ENCODE results near the gene MIF4GD.
"Not testable (repeated sequence)": the region's sequence is repeated elsewhere in the genome, so short reads cannot be mapped to it uniquely, and the experiment has no call there.

Gene MIF4GD

DNA sequence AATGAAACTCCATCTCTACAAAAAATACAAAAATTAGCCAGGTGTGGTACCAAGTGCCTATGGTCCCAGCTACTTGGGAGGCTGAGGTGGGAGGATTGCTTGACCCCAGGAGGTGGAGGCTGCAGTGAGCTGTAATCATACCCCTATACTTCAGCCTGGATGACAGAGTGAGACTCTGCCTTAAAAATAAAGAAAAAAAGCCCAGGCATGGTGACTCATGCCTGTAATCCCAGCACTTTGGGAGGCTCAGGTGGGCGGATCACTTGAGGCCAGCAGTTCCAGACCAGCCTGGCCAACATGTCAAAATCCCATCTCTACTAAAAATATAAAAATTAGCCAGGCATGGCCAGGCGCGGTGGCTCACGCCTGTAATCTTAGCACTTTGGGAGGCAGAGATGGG, 9.2 kb upstream of the MIF4GD start:
- H3K4me1 ChIP-seq (ENCODE audit: control insufficient read depth, insufficient read depth, low read length) = peaks cover 12% of the 10 kb centered on the region
- not testable (repeated sequence) for H3K9me3 ChIP-seq (replicated peaks; ENCODE audit: low read length); H3K27me3 ChIP-seq (ENCODE audit: control insufficient read depth, insufficient read depth, low read length); H3K9ac ChIP-seq (ENCODE audit: low read depth, low read length); H3K4me3 ChIP-seq (ENCODE audit: low read length); H3K36me3 ChIP-seq (ENCODE audit: insufficient read depth, low read length); H3K4me2 ChIP-seq (ENCODE audit: low read length)

DNA sequence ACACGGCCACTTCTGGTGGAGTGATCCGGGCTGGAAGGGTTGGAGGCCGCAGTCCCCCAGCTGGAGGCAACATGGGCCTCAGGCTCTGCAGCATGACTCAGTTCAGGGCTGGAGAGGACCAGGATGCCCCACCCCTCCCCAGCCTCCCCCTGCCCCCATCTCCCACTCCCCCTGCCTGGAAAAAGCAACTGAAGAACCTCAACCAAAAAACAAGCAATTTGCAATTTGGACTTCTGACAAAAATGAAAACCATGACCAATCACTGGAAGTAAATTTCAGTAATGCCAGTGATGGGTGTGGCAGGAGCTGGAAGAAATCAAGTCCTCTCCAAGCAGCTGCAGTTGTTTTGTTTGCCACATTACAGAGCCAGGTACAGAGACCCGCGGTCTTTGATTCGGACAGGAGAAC, 6.6 kb upstream of the MIF4GD start:
- Histone ChIP-seq H3K27me3 (ENCODE audit: control insufficient read depth, insufficient read depth, low read length) (no peaks in the 10 kb centered on the region), H3K4me2 (ENCODE audit: low read length) (peak overlapping the region; percentile 57), H3K4me1 (ENCODE audit: control insufficient read depth, insufficient read depth, low read length) (peaks cover 23% of the 10 kb centered on the region), H3K36me3 (ENCODE audit: insufficient read depth, low read length) (no peaks in the 10 kb centered on the region), H3K9me3 (replicated peaks; ENCODE audit: low read length) (no peaks in the 10 kb centered on the region), H3K4me3 (ENCODE audit: low read length) (no peak overlapping the region), H3K9ac (ENCODE audit: low read depth, low read length) (peak overlapping the region; percentile 5)

DNA sequence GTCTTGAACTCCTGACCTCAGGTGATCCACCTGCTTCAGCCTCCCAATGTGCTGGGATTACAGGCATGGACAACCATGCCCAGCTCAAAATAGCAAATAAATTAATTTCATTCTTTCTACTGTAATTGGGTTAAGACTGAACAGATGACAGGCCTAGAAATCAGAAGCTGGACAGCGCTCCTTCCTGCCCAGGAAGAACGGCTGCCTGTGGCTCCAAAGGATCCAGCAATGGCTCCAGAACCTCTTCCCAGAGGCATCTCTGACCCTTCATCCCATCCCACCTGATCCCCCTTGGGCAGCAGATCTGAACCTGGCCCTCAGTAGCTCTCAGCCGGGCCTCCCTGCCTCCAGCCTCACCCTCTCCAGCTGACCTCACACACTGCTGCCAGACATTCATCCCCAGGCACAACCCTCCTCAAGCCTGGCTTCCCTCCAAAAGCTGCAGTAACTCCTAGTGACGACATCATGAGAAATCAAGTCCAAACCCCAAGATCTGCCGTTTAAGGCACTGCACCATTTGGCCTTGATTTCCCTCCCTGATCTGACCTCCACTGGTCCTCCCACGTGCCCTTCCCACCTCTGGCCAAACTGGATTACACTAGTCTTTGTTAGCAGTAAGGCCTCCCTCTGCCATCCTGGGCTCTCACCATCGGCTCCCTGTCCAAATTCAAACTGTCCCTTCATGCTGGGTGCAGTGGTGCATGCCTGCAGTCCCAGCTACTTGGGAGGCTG, 3.1 kb upstream of the MIF4GD start:
- peaks cover 42% of the 10 kb centered on the region for H3K4me1 ChIP-seq (ENCODE audit: control insufficient read depth, insufficient read depth, low read length)
- H3K9me3 ChIP-seq (replicated peaks; ENCODE audit: low read length) = no peaks in the 10 kb centered on the region
- no peak overlapping the region for H3K4me3 ChIP-seq (ENCODE audit: low read length)
- no peak overlapping the region for H3K4me2 ChIP-seq (ENCODE audit: low read length)
- no peaks in the 10 kb centered on the region for H3K36me3 ChIP-seq (ENCODE audit: insufficient read depth, low read length)
- H3K9ac ChIP-seq (ENCODE audit: low read depth, low read length) = no peak overlapping the region
- H3K27me3 ChIP-seq (ENCODE audit: control insufficient read depth, insufficient read depth, low read length) = no peaks in the 10 kb centered on the region

DNA sequence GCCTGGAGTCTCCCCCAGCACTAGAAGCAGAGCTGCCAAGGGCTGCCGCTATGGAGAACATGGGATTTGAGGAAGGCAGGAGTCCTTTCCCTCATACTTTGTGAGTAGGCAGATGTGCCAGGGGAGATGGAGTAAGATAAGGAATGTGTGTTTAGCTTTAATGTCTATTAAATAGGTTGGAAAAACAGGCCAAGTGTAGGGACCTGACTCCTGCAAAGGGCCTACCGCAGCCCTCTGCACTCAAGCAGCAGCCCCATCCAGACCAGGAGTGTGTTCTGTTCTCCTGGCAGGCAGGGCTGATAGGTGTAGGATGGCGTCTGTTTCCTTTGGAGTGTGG, 1.8 kb upstream of the MIF4GD start:
- Histone ChIP-seq H3K4me2 (ENCODE audit: low read length) (no peak overlapping the region), H3K9me3 (replicated peaks; ENCODE audit: low read length) (no peaks in the 10 kb centered on the region), H3K9ac (ENCODE audit: low read depth, low read length) (no peak overlapping the region), H3K4me1 (ENCODE audit: control insufficient read depth, insufficient read depth, low read length) (peaks cover 37% of the 10 kb centered on the region), H3K4me3 (ENCODE audit: low read length) (no peak overlapping the region), H3K36me3 (ENCODE audit: insufficient read depth, low read length) (no peaks in the 10 kb centered on the region), H3K27me3 (ENCODE audit: control insufficient read depth, insufficient read depth, low read length) (no peaks in the 10 kb centered on the region)

DNA sequence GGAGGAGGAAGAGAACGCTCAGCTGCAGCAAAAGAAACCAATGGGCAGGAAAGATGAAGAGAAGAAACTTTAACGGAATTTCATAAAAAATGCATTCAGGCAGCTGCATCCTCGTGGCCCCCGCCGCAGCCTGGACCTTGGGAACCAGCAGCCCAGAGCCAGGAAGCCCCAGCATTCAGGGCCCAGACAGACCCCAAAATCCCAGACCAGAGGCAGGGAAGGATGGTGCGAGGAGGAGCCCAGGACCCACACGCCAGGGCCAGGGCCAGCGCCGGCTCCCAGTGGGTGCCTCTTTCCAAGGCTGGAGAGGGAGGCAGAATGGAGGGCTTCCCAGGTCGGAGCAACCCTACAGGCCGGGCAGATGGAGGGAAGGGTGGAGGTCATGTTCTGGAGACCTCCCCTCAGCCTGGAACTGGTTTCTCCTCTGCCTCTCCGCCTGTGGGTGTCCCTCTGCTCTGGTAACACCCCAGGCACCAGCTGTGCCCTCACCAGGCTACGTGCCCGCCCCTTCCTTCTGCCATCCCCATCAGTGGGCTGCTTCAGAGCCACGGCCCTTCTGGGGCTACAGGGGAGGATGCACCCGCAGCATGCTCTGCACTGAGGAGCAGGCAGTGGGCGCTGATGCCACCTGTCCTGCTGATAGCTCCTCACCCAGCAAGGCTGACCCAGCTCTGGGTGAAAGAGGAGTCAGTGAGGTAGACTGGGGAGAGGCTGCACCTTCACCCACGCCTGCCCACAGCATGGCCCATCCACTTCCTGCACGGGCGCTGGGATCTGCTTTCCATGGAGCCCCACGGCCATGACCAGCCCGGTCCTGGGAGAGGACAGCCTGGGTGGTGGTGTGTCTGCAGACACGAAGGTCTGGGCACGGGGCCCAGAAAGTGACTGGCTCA, 1.2 kb upstream of the MIF4GD start:
- peak overlapping the region; percentile 88 for H3K9ac ChIP-seq (ENCODE audit: low read depth, low read length)
- H3K36me3 ChIP-seq (ENCODE audit: insufficient read depth, low read length) = peaks cover 1% of the 10 kb centered on the region
- peak overlapping the region; percentile 84 for H3K4me3 ChIP-seq (ENCODE audit: low read length)
- no peaks in the 10 kb centered on the region for H3K27me3 ChIP-seq (ENCODE audit: control insufficient read depth, insufficient read depth, low read length)
- H3K4me2 ChIP-seq (ENCODE audit: low read length) = peak overlapping the region; percentile 97
- peaks cover 34% of the 10 kb centered on the region for H3K4me1 ChIP-seq (ENCODE audit: control insufficient read depth, insufficient read depth, low read length)
- no peaks in the 10 kb centered on the region for H3K9me3 ChIP-seq (replicated peaks; ENCODE audit: low read length)

DNA sequence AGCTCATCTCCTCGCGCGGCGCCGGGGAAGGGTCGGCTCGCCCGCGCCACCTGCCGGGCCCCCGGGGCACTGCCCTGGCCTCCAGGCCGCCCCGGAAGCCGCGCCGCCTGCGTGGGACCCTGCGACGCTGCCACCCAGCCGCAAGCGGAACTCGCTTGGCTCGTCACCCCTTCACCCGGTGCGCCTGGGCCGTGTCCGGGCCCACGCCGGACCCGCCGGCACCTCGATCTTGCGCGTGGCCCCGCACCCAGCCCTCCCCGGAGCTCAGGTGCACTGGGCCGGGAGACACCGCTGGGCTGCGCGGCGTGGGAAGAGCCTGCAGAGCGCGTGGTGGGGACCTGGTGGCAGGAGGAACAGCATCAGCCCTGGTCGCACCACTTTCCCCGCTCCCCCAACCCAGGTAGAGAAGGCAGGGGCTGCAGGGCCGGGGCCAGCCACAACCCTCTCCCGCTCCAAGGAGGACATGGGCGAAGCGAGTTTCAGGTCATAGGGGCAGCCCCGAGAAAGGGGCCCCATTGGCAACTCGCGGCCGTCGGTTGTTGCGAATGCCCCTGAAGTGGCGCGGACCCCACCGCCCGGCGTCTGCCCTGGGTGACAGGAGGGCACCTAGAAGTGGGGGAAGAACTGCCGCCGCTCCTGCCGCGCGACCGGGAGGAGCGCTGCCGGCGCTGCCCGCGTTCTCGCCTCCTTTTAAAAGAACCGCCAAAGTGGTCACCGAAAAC, 363 bp upstream of the MIF4GD start:
- Histone ChIP-seq H3K9ac (ENCODE audit: low read depth, low read length) (peak overlapping the region; percentile 88), H3K4me2 (ENCODE audit: low read length) (peak overlapping the region; percentile 97), H3K4me1 (ENCODE audit: control insufficient read depth, insufficient read depth, low read length) (peaks cover 38% of the 10 kb centered on the region), H3K27me3 (ENCODE audit: control insufficient read depth, insufficient read depth, low read length) (no peaks in the 10 kb centered on the region), H3K4me3 (ENCODE audit: low read length) (peak overlapping the region; percentile 84), H3K36me3 (ENCODE audit: insufficient read depth, low read length) (peaks cover 7% of the 10 kb centered on the region), H3K9me3 (replicated peaks; ENCODE audit: low read length) (no peaks in the 10 kb centered on the region)

DNA sequence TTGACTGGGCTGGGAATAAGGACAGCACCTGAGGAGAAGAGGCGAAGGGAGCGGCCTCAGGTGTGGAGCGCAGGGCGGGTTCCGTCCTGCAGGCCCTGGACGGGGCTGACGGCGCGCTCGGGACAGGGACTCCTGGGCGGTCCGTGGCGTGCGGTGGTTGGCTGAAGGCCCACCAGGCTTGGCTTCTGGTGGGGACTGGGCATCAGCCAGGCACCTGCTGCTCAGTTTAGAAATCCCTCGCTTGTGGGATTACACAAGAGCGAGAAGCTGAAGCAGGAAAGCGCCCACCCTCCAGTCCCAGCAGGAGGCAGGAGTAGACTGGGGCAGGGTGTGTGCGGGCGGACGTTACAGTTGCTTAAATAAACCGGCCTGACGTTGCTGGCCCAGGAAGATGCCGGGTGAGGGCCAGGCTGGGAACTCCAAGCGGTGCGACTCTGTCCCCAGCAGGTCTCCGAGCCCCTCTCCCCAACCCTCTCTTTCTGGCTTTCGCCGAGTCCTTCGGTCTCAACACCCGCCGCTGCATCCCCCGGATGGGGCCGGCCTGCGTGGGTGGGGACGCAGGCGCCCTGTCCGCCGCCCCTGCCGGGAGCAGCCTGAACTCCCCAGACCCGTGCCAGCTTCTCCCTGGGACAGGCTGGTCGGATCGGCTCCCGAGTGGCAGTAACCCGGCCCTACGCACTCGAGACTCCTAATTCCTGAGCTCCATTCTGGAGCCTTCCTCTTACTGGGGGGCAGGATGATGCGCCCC, 639 bp downstream of the MIF4GD start:
- peaks cover 17% of the 10 kb centered on the region for H3K36me3 ChIP-seq (ENCODE audit: insufficient read depth, low read length)
- peaks cover 38% of the 10 kb centered on the region for H3K4me1 ChIP-seq (ENCODE audit: control insufficient read depth, insufficient read depth, low read length)
- peak overlapping the region; percentile 88 for H3K9ac ChIP-seq (ENCODE audit: low read depth, low read length)

DNA sequence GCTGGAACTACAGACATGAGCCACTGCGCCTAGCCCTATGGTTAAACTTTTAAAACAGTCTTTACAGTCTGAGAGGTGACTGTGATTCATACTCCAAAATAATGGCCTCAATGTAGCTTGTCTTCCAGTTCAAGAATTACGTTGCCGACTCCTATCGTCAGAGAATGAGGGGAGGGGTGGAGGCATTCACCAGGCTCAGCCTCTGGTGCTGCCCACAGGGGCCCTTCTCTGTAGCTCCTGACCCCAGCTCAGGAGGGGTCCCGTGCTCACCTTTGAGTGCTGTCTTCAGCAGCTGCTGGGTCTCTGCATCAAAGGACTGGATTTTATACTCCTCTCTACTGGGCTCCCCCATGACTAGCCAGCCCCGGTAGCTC, 1.2 kb downstream of the MIF4GD start:
- peaks cover 38% of the 10 kb centered on the region for H3K4me1 ChIP-seq (ENCODE audit: control insufficient read depth, insufficient read depth, low read length)
- peaks cover 18% of the 10 kb centered on the region for H3K36me3 ChIP-seq (ENCODE audit: insufficient read depth, low read length)
- H3K4me3 ChIP-seq (ENCODE audit: low read length) = peak overlapping the region; percentile 84
- H3K9ac ChIP-seq (ENCODE audit: low read depth, low read length) = peak overlapping the region; percentile 88
- H3K27me3 ChIP-seq (ENCODE audit: control insufficient read depth, insufficient read depth, low read length) = no peaks in the 10 kb centered on the region
- peak overlapping the region; percentile 97 for H3K4me2 ChIP-seq (ENCODE audit: low read length)
- H3K9me3 ChIP-seq (replicated peaks; ENCODE audit: low read length) = no peaks in the 10 kb centered on the region

More for the DNA sequence above, 639 bp downstream of the MIF4GD start:
- Histone ChIP-seq H3K9me3 (replicated peaks; ENCODE audit: low read length) (no peaks in the 10 kb centered on the region), H3K27me3 (ENCODE audit: control insufficient read depth, insufficient read depth, low read length) (no peaks in the 10 kb centered on the region), H3K4me3 (ENCODE audit: low read length) (peak overlapping the region; percentile 84), H3K4me2 (ENCODE audit: low read length) (peak overlapping the region; percentile 97)

DNA sequence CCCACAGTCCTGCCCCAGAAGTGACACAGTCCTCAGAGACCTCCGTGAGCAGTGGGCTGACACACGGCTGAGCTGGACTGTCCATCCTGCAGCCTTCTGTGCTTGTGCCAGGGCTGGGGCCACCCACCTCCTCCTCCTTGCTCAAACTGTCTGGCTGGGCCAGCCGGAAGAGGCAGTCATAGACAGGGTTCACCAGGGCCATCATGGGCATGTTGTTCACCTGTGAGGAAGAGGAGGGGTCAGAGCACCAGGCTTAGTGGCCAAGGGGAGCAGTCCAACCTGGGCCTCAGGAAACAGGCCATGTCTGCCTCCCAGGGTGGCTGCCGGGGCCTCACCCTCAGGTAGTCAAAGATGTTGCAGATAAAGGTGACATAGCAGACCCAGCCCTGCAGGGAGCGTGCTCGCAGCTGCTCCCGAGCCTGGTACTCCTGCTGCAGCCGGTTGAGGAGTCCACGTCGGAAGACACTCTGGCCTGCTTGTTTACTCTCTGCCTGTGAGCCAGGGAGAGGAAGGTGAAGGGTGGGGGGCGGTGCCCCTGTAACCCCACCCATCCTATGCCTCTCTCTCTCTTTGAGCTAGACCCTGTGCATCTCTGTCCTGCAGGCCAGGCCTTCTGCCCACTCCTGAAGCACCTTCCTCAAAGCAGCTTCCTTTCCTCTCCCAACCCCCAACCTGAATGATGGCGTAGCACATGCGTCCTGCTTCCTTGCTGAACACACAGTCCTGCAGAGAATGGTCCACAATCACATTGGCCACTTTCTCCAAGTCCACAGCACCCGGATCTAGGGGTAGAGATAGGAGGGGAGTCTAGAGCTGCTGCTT, 3.4 kb downstream of the MIF4GD start:
- Histone ChIP-seq H3K9me3 (replicated peaks; ENCODE audit: low read length) (no peaks in the 10 kb centered on the region), H3K27me3 (ENCODE audit: control insufficient read depth, insufficient read depth, low read length) (no peaks in the 10 kb centered on the region), H3K4me1 (ENCODE audit: control insufficient read depth, insufficient read depth, low read length) (peaks cover 30% of the 10 kb centered on the region), H3K4me2 (ENCODE audit: low read length) (no peak overlapping the region), H3K9ac (ENCODE audit: low read depth, low read length) (no peak overlapping the region), H3K4me3 (ENCODE audit: low read length) (no peak overlapping the region), H3K36me3 (ENCODE audit: insufficient read depth, low read length) (peaks cover 32% of the 10 kb centered on the region)

DNA sequence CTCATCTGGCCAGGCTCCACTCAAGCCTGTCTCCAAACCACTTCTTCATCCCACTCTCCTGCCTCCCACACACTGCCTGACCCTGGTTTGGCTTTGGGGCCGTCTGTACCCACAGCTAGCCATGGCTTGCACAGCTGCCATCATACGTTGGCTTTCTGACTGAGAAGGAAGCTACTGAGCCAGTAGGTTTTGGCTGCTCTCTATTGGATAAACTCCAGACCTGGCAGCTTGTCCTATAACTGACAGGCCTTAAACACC, 3.9 kb downstream of the MIF4GD start:
- peaks cover 29% of the 10 kb centered on the region for H3K4me1 ChIP-seq (ENCODE audit: control insufficient read depth, insufficient read depth, low read length)
- H3K4me3 ChIP-seq (ENCODE audit: low read length) = no peak overlapping the region
- peaks cover 32% of the 10 kb centered on the region for H3K36me3 ChIP-seq (ENCODE audit: insufficient read depth, low read length)
- H3K9ac ChIP-seq (ENCODE audit: low read depth, low read length) = no peak overlapping the region
- H3K9me3 ChIP-seq (replicated peaks; ENCODE audit: low read length) = no peaks in the 10 kb centered on the region
- H3K27me3 ChIP-seq (ENCODE audit: control insufficient read depth, insufficient read depth, low read length) = no peaks in the 10 kb centered on the region
- H3K4me2 ChIP-seq (ENCODE audit: low read length) = no peak overlapping the region

Data from skeletal muscle satellite cell (primary cell).